ENCODE data around the gene KCNC1.

The KCNC1 gene

DNA sequence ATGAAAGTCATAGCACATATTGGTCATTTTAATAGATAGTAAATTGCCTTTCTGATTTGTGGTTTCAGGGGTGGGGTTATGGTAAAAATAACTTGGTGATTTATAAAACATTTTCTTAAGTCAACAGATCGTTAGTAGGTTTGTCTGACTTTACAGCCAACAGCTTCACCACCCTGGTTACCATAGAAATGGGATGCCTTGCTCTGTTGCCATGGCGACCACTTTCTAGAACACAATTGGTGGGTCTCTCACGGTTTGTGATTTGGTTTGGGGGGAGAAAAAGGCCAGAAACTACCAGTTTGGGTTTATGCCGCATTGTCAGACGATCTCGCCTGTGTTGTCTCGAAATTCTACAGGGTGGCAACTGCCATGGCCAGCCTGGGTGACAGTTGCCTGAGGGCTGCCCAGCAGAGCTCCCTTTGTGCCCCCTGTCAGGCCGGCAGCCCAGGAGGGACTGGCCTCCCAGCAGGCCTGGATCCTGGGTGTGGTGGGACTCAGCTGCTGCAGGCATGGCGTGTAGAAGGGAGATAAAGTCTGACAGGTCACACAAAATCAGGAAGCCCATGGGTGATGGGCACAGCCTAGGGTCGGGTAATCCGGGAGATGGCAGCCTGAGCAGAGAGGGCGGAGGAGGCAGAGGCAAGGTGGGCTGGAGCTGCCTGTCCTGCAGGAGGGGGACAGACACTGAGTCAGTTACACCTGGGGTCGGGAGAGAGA is 30.9 kb downstream of the KCNC1 start:
- Histone ChIP-seq H3K27ac (ENCODE audit: low read depth, low read length) (no peak overlapping the region), H3K4me1 (ENCODE audit: control insufficient read depth in 5 of 5, insufficient read depth in 5 of 5, low read length in 5 of 5) (peaks cover 0 to 3% (median 0%) of the 10 kb centered on the region in 5 donors), H3K9me3 (ENCODE audit: control insufficient read depth in 5 of 5, low read length in 5 of 5) (no peaks in the 10 kb centered on the region), H3K9ac (ENCODE audit: low read length in 5 of 5) (no peak overlapping the region), H3K4me3 (ENCODE audit: low read depth in 1 of 5, low read length in 5 of 5) (no peak overlapping the region), H3K27me3 (ENCODE audit: control insufficient read depth in 5 of 5, insufficient read depth in 4 of 5, low read length in 5 of 5) (peaks cover 0 to 19% (median 13%) of the 10 kb centered on the region in 5 donors), H3K36me3 (ENCODE audit: control insufficient read depth in 5 of 5, insufficient read depth in 5 of 5, low read length in 5 of 5) (no peaks in the 10 kb centered on the region)

DNA sequence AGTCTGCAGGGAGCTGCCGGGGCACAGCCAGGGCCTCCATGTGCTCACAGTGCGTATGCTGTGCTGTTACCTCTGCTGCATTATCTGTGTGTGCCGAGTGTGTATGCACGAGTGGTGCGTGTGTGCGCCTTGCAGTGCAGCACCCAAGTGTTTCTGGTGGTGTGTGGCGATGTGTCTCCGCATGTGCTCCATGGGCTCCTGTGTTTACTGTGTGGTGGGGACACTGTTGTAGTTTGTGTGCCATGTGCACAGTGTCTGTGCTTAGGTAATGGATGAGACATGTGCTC is 31.4 kb downstream of the KCNC1 start:
- Histone ChIP-seq H3K27me3 (ENCODE audit: control insufficient read depth in 5 of 5, insufficient read depth in 4 of 5, low read length in 5 of 5) (peaks cover 0 to 19% (median 13%) of the 10 kb centered on the region in 5 donors), H3K9ac (ENCODE audit: low read length in 5 of 5) (no peak overlapping the region), H3K4me3 (ENCODE audit: low read depth in 1 of 5, low read length in 5 of 5) (no peak overlapping the region), H3K9me3 (ENCODE audit: control insufficient read depth in 5 of 5, low read length in 5 of 5) (no peaks in the 10 kb centered on the region), H3K36me3 (ENCODE audit: control insufficient read depth in 5 of 5, insufficient read depth in 5 of 5, low read length in 5 of 5) (no peaks in the 10 kb centered on the region), H3K4me1 (ENCODE audit: control insufficient read depth in 5 of 5, insufficient read depth in 5 of 5, low read length in 5 of 5) (no peaks in the 10 kb centered on the region), H3K27ac (ENCODE audit: low read depth, low read length) (no peak overlapping the region)

DNA sequence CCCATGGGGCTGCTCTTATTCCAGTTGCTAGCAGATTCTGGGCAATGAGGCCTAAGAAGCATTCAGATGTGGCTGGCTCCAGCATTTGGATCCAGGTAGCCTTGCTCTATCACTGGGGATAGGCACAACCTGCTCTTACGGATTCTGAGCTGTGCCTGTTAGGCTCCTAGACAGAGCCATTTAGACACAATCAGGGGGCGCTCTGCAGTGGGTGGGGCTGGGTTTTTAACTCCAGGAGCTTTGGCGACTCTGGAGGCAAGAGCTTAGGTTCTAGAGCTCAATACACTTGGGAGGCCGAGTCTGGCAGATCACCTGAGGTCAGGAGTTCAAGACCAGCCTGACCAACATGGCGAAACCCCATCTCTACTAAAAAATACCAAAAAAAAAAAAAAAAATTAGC is 32.0 kb downstream of the KCNC1 start:
- Histone ChIP-seq H3K4me3 (ENCODE audit: low read depth in 1 of 5, low read length in 5 of 5) (no peak overlapping the region), H3K4me1 (ENCODE audit: control insufficient read depth in 5 of 5, insufficient read depth in 5 of 5, low read length in 5 of 5) (no peaks in the 10 kb centered on the region), H3K27ac (ENCODE audit: low read depth, low read length) (no peak overlapping the region), H3K9ac (ENCODE audit: low read length in 5 of 5) (no peak overlapping the region), H3K27me3 (ENCODE audit: control insufficient read depth in 5 of 5, insufficient read depth in 4 of 5, low read length in 5 of 5) (peaks cover 0 to 19% (median 13%) of the 10 kb centered on the region in 5 donors), H3K9me3 (ENCODE audit: control insufficient read depth in 5 of 5, low read length in 5 of 5) (no peaks in the 10 kb centered on the region), H3K36me3 (ENCODE audit: control insufficient read depth in 5 of 5, insufficient read depth in 5 of 5, low read length in 5 of 5) (no peaks in the 10 kb centered on the region)

DNA sequence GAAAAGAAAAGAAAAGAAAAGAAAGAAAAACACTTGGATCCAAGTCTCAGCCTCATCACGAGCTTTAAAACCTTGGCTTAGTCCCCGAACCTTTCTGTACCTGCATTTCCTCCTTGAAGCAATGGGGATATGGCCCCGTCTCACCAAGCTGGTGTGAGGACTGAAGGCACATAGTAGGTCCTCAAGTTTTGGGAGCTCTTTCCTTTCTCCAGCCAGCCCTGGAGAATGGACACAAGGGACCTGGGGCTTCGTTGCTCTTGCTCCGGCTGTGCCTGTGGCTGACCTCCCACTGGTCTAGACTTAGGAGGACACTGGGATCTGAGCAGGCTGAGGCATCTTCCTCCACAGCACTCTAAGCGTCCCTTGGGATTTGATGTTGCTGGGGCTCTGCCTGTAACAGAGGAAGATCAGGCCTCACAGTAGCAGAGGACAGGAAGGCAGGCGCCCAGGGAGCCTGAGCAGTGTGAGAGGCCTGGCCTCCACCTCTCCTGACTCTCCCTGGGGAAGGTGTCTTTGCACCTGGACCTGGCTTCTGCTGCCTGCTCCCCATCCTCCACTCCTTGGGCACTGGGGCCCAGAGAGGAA is 32.8 kb downstream of the KCNC1 start:
- no peak overlapping the region for H3K4me3 ChIP-seq (ENCODE audit: low read depth in 1 of 5, low read length in 5 of 5)
- peaks cover 0 to 19% (median 13%) of the 10 kb centered on the region in 5 donors for H3K27me3 ChIP-seq (ENCODE audit: control insufficient read depth in 5 of 5, insufficient read depth in 4 of 5, low read length in 5 of 5)
- H3K27ac ChIP-seq (ENCODE audit: low read depth, low read length), result no peak overlapping the region
- H3K9me3 ChIP-seq (ENCODE audit: control insufficient read depth in 5 of 5, low read length in 5 of 5), result no peaks in the 10 kb centered on the region
- no peak overlapping the region for H3K9ac ChIP-seq (ENCODE audit: low read length in 5 of 5)
- no peaks in the 10 kb centered on the region for H3K36me3 ChIP-seq (ENCODE audit: control insufficient read depth in 5 of 5, insufficient read depth in 5 of 5, low read length in 5 of 5)
- H3K4me1 ChIP-seq (ENCODE audit: control insufficient read depth in 5 of 5, insufficient read depth in 5 of 5, low read length in 5 of 5), result no peaks in the 10 kb centered on the region

DNA sequence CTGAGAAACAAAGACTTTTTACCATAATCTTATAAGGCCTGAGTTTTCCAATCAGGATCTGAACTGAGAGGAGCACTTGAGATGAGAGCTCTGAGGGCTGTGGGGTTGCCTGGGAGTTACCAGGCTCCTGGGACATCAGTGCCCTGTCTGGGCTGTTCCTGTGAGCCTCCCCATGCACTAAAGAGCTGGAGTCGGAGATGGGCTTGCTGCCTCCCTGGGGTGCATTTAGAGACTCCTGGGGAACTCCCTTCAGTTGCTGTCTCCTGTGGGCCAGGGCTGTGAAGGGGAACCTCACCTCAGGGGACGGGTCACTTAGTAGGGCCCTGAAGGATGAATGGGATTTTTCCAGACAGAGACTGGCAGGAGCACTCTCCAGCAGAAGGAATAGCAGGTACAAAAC is 33.3 kb downstream of the KCNC1 start:
- H3K4me1 ChIP-seq (ENCODE audit: control insufficient read depth in 5 of 5, insufficient read depth in 5 of 5, low read length in 5 of 5), result no peaks in the 10 kb centered on the region
- peaks cover 0 to 19% (median 12%) of the 10 kb centered on the region in 5 donors for H3K27me3 ChIP-seq (ENCODE audit: control insufficient read depth in 5 of 5, insufficient read depth in 4 of 5, low read length in 5 of 5)
- H3K36me3 ChIP-seq (ENCODE audit: control insufficient read depth in 5 of 5, insufficient read depth in 5 of 5, low read length in 5 of 5), result no peaks in the 10 kb centered on the region
- no peak overlapping the region for H3K9ac ChIP-seq (ENCODE audit: low read length in 5 of 5)
- no peak overlapping the region for H3K27ac ChIP-seq (ENCODE audit: low read depth, low read length)
- H3K4me3 ChIP-seq (ENCODE audit: low read depth in 1 of 5, low read length in 5 of 5), result no peak overlapping the region
- no peaks in the 10 kb centered on the region for H3K9me3 ChIP-seq (ENCODE audit: control insufficient read depth in 5 of 5, low read length in 5 of 5)

DNA sequence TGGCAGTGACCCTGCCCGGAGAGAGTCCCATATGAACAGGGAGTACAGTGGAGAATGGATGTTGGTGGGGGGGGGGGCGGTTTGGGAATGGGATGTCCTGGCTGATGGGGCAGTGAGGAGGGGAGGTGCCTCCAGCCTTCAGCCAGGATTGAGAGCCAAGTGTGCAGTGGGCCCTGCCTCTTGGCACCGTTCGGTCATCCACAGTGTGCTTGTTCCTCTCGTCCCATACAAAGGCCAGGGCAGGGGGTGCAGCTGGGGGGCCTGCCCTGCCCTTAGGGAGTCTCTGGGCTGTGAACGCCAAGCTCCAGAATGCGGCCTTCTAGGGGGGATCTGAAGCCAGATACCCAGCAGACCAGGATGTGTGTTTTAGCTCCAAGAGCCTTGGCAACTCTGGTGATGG is 34.0 kb downstream of the KCNC1 start:
- no peaks in the 10 kb centered on the region for H3K36me3 ChIP-seq (ENCODE audit: control insufficient read depth in 5 of 5, insufficient read depth in 5 of 5, low read length in 5 of 5)

DNA sequence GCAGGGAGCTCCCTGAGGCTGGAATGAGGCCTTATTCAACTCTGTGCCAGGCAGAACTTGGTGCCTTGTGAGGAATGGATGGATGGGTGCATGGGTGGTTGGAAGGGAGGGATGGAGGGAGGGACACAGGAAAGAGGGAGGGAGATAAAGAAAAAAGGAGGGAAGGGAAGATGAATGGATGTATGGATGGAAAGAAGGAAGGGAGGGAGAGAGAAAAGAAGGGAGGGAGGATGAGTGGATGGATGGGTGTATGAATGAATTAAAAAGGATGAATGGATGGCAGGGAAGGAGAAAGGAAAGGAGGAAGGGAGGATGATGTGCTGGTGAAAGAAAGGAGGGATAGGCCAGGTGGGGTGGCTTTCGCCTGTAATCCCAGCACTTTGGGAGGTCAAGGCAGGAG is 34.6 kb downstream of the KCNC1 start:
- no peaks in the 10 kb centered on the region for H3K4me1 ChIP-seq (ENCODE audit: control insufficient read depth in 5 of 5, insufficient read depth in 5 of 5, low read length in 5 of 5)
- peaks cover 0 to 14% (median 6%) of the 10 kb centered on the region in 5 donors for H3K27me3 ChIP-seq (ENCODE audit: control insufficient read depth in 5 of 5, insufficient read depth in 4 of 5, low read length in 5 of 5)
- H3K36me3 ChIP-seq (ENCODE audit: control insufficient read depth in 5 of 5, insufficient read depth in 5 of 5, low read length in 5 of 5), result no peaks in the 10 kb centered on the region
- no peak overlapping the region for H3K27ac ChIP-seq (ENCODE audit: low read depth, low read length)
- no peaks in the 10 kb centered on the region for H3K9me3 ChIP-seq (ENCODE audit: control insufficient read depth in 5 of 5, low read length in 5 of 5)
- no peak overlapping the region for H3K9ac ChIP-seq (ENCODE audit: low read length in 5 of 5)
- H3K4me3 ChIP-seq (ENCODE audit: low read depth in 1 of 5, low read length in 5 of 5), result no peak overlapping the region

More for the DNA sequence above, 34.0 kb downstream of the KCNC1 start:
- Histone ChIP-seq H3K4me1 (ENCODE audit: control insufficient read depth in 5 of 5, insufficient read depth in 5 of 5, low read length in 5 of 5) (no peaks in the 10 kb centered on the region), H3K27ac (ENCODE audit: low read depth, low read length) (no peak overlapping the region), H3K9me3 (ENCODE audit: control insufficient read depth in 5 of 5, low read length in 5 of 5) (no peaks in the 10 kb centered on the region), H3K27me3 (ENCODE audit: control insufficient read depth in 5 of 5, insufficient read depth in 4 of 5, low read length in 5 of 5) (peaks cover 0 to 18% (median 8%) of the 10 kb centered on the region in 5 donors), H3K9ac (ENCODE audit: low read length in 5 of 5) (no peak overlapping the region), H3K4me3 (ENCODE audit: low read depth in 1 of 5, low read length in 5 of 5) (no peak overlapping the region)

DNA sequence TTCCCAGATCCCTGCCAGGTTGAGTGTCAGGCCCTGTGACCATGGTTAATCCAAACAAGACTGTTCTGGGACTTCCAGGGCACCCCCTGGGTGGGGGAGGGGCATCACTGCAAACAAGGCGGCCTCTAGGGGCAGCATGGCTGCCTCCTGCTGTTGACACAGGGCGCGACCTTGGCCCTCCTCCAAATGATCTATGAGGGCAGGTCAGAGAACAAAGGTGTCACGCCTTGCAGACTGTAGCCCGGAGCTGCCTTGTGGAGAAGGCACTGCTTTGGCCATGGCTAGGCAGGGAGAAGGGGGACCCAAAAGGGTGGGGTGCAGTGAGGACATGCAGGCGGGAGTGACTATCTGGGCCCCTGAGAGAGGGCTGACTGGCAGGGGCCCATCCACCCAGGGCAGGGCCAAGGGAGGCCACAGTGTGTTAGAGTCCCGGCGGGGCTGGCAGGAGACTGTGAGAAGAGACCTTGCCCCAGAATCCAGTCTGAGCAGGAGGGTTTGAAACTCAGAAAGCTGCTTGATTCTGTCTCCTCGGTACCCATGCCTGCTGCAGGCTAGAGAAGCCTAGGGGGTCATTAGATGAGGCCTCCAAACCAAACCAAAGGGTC is 35.6 kb downstream of the KCNC1 start:
- Histone ChIP-seq H3K4me1 (ENCODE audit: control insufficient read depth in 5 of 5, insufficient read depth in 5 of 5, low read length in 5 of 5) (no peaks in the 10 kb centered on the region), H3K27ac (ENCODE audit: low read depth, low read length) (no peak overlapping the region), H3K9me3 (ENCODE audit: control insufficient read depth in 5 of 5, low read length in 5 of 5) (no peaks in the 10 kb centered on the region), H3K4me3 (ENCODE audit: low read depth in 1 of 5, low read length in 5 of 5) (no peak overlapping the region), H3K27me3 (ENCODE audit: control insufficient read depth in 5 of 5, insufficient read depth in 4 of 5, low read length in 5 of 5) (peaks cover 0 to 11% (median 5%) of the 10 kb centered on the region in 5 donors), H3K36me3 (ENCODE audit: control insufficient read depth in 5 of 5, insufficient read depth in 5 of 5, low read length in 5 of 5) (no peaks in the 10 kb centered on the region), H3K9ac (ENCODE audit: low read length in 5 of 5) (no peak overlapping the region)

DNA sequence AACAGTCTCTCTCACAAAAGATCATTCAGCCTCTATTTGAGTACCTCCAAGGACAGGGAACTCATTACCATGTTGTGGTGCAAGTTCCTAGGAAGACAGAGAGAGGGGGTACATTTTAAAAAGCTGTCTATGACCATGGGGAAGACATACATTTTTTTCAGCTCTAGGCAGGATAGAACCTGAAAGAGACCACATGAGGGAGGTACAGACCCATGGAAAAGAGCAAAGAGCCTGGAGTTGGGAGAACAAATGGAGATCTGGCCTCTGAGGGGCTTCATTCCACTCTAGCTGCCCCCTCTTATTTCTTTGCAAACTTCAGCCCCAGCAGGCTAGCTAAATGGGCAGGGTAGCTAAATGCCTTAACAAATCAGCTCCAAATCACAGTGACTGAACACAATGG is 36.3 kb downstream of the KCNC1 start:
- H3K4me3 ChIP-seq (ENCODE audit: low read depth in 1 of 5, low read length in 5 of 5), result no peak overlapping the region
- H3K36me3 ChIP-seq (ENCODE audit: control insufficient read depth in 5 of 5, insufficient read depth in 5 of 5, low read length in 5 of 5), result no peaks in the 10 kb centered on the region
- H3K9me3 ChIP-seq (ENCODE audit: control insufficient read depth in 5 of 5, low read length in 5 of 5), result no peaks in the 10 kb centered on the region
- H3K27ac ChIP-seq (ENCODE audit: low read depth, low read length), result no peak overlapping the region
- H3K9ac ChIP-seq (ENCODE audit: low read length in 5 of 5), result no peak overlapping the region
- peaks cover 0 to 5% (median 3%) of the 10 kb centered on the region in 5 donors for H3K27me3 ChIP-seq (ENCODE audit: control insufficient read depth in 5 of 5, insufficient read depth in 4 of 5, low read length in 5 of 5)
- H3K4me1 ChIP-seq (ENCODE audit: control insufficient read depth in 5 of 5, insufficient read depth in 5 of 5, low read length in 5 of 5), result no peaks in the 10 kb centered on the region

DNA sequence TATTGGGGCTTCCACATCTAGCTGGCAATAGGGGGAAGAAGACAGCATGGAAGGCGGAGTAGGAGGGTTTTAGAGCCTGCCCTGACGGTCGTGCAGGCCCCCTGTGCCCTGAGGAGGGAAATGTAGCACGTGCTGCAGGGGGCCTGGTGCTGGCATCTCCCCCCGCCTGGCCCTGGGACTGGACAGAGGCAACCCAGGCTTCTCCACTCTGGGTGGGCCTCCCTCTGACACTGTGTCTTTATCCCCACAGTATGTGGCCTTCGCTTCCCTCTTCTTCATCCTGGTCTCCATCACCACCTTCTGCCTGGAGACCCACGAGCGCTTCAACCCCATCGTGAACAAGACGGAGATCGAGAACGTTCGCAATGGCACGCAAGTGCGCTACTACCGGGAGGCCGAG is 36.8 kb downstream of the KCNC1 start:
- Histone ChIP-seq H3K27me3 (ENCODE audit: control insufficient read depth in 5 of 5, insufficient read depth in 4 of 5, low read length in 5 of 5) (peaks cover 0 to under 1% (median 0%) of the 10 kb centered on the region in 5 donors), H3K4me3 (ENCODE audit: low read depth in 1 of 5, low read length in 5 of 5) (no peak overlapping the region), H3K4me1 (ENCODE audit: control insufficient read depth in 5 of 5, insufficient read depth in 5 of 5, low read length in 5 of 5) (no peaks in the 10 kb centered on the region), H3K36me3 (ENCODE audit: control insufficient read depth in 5 of 5, insufficient read depth in 5 of 5, low read length in 5 of 5) (no peaks in the 10 kb centered on the region), H3K9ac (ENCODE audit: low read length in 5 of 5) (no peak overlapping the region), H3K27ac (ENCODE audit: low read depth, low read length) (no peak overlapping the region), H3K9me3 (ENCODE audit: control insufficient read depth in 5 of 5, low read length in 5 of 5) (no peaks in the 10 kb centered on the region)
